Right atrium auricular region (tissue), 2 donors: ENCODE results near the gene NARF. TPM values are rescaled to one million over a fixed set of nuclear protein-coding genes. Genes with fewer than 3 reads are reported as not detected.

Experiments used
- DNase-seq: peaks from one replicate; pipeline ENCODE4 v3.0.0-alpha.2; 2019; ENCODE audit warnings: low spot score
- H3K27ac ChIP-seq, 2 donors: fragments of 200-600 bp; sonication (generic); 1 replicate in 1 of 2; 2 replicates in 1 of 2; pipeline ENCODE4 v1.5.1; 2016 to 2019
- H3K27me3 ChIP-seq, 2 donors: fragments of 200-600 bp; sonication (generic); one replicate each; pipeline versions ENCODE4 v1.5.1 to v1.6.0; 2017 to 2019
- H3K36me3 ChIP-seq: fragments of 200-600 bp; sonication (generic); one replicate; pipeline ENCODE4 v1.5.1; 2016
- H3K4me1 ChIP-seq, 2 donors: fragments of 200-600 bp; sonication (generic); one replicate each; pipeline versions ENCODE4 v1.5.1 to v1.6.0; 2017 to 2019
- H3K4me3 ChIP-seq, 2 donors: fragments of 200-600 bp; sonication (generic); 1 replicate in 1 of 2; 2 replicates in 1 of 2; pipeline ENCODE4 v1.5.1; 2017 to 2019; ENCODE audit warnings: mild to moderate bottlenecking in 1 of 2, moderate library complexity in 1 of 2
- H3K9me3 ChIP-seq, 2 donors: fragments of 200-600 bp; sonication (generic); one replicate each; pipeline ENCODE4 v1.5.1; 2019
- total RNA-seq, 2 donors: library from RNA; depleted of rRNA; stranded (reverse); fragments of >200 nt; gene quantifications; one replicate each; pipeline ENCODE4 v1.1.0, GENCODE V29; 2016
- TF ChIP-seq, protein P1 (sequence below), 2 donors: fragments of 200-600 bp; sonication (generic); IDR thresholded peaks; one replicate each; pipeline ENCODE4 v1.5.1; 2019; ENCODE audit warnings: antibody characterized with exemption in 2 of 2

Gene NARF
- total RNA-seq, 2 donors from 2014 or later: 51.4 to 54.8 TPM

- DNase-seq: no peak
- no peak overlapping the region for H3K27ac ChIP-seq
Observed at GRCh38 chr17:82461827-82462524, 3.4 kb downstream of the NARF start.

GRCh38 chr17:82463391-82463790 is 4.8 kb downstream of the NARF start:
- Histone ChIP-seq H3K4me3 (no peak overlapping the region), H3K36me3 (peaks cover 74% of the 10 kb centered on the region), H3K9me3 (no peaks in the 10 kb centered on the region), H3K4me1 (peaks cover 0 to 25% of the 10 kb centered on the region in 2 donors), H3K27me3 (no peaks in the 10 kb centered on the region), H3K27ac (peak overlapping the region; percentile 55 to 67)
- TF ChIP-seq, protein P1, sequence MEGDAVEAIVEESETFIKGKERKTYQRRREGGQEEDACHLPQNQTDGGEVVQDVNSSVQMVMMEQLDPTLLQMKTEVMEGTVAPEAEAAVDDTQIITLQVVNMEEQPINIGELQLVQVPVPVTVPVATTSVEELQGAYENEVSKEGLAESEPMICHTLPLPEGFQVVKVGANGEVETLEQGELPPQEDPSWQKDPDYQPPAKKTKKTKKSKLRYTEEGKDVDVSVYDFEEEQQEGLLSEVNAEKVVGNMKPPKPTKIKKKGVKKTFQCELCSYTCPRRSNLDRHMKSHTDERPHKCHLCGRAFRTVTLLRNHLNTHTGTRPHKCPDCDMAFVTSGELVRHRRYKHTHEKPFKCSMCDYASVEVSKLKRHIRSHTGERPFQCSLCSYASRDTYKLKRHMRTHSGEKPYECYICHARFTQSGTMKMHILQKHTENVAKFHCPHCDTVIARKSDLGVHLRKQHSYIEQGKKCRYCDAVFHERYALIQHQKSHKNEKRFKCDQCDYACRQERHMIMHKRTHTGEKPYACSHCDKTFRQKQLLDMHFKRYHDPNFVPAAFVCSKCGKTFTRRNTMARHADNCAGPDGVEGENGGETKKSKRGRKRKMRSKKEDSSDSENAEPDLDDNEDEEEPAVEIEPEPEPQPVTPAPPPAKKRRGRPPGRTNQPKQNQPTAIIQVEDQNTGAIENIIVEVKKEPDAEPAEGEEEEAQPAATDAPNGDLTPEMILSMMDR (IDR thresholded peaks at IDR 0.05): no peak
- DNase-seq: no peak

More at GRCh38 chr17:82461827-82462524, 3.4 kb downstream of the NARF start:
- peaks cover 0 to 32% of the 10 kb centered on the region in 2 donors for H3K4me1 ChIP-seq
- H3K9me3 ChIP-seq: no peaks in the 10 kb centered on the region
- TF ChIP-seq, protein P1 (IDR thresholded peaks at IDR 0.05): no peak
- no peak overlapping the region for H3K4me3 ChIP-seq
- no peaks in the 10 kb centered on the region for H3K27me3 ChIP-seq
- peaks cover 61% of the 10 kb centered on the region for H3K36me3 ChIP-seq

DNA sequence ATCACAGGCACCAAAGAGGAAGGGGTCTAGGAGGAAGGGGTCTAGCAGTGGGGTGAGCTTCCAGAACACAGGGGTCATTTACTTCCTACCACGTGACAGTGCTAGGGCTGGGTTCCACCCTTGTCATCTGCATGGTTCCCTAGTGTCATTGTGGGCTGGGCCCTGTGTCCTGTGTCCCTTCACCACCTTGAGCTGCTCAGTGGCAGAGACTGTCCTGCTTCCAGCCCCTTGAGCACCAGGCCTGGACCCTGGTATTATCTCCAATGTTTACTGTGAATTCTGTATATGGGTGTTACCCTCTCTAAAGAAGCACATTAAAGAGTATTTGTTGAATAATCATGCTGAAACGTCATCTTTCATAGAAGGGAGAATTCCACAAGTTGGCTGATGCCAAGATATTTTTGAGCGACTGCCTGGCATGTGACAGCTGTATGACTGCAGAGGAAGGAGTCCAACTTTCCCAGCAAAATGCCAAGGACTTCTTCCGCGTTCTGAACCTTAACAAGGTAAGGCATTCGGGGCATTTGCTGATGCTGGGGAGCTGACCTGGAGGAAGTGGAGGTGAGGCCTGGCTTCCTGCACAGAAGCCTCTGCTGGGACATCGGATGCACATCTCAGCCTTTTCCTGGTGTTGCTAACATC is 5.5 kb downstream of the NARF start:
- no peak for DNase-seq
- no peak overlapping the region for H3K4me3 ChIP-seq
- no peaks in the 10 kb centered on the region for H3K9me3 ChIP-seq
- TF ChIP-seq, protein P1 (IDR thresholded peaks at IDR 0.05): no peak
- no peaks in the 10 kb centered on the region for H3K27me3 ChIP-seq
- H3K36me3 ChIP-seq: peaks cover 80% of the 10 kb centered on the region
- H3K27ac ChIP-seq: peak overlapping the region; percentile 55 to 67
- peaks cover 0 to 25% of the 10 kb centered on the region in 2 donors for H3K4me1 ChIP-seq

DNA sequence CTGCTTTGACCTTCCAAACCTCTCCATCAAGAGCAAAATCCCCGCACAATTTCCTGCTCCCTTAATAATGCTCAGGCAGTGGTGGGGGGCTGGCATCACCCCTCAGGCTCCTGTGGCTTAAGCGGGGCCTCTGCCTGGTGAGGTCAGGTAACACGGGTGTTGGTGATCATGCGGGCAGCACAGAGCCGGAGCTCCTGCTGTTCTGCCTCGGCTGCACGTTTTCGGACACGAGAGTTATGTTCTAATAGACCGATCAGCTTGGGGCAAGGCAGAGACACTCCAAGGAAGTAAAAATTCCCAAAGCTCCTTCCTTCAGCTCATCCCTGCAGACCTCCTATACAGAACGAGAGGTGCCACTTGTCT is 6.0 kb downstream of the NARF start:
- TF ChIP-seq, protein P1 (IDR thresholded peaks at IDR 0.05): no peak
- H3K36me3 ChIP-seq: peaks cover 85% of the 10 kb centered on the region
- DNase-seq: no peak
- no peaks in the 10 kb centered on the region for H3K9me3 ChIP-seq
- H3K27me3 ChIP-seq: no peaks in the 10 kb centered on the region
- peaks cover 0 to 20% of the 10 kb centered on the region in 2 donors for H3K4me1 ChIP-seq
- peak overlapping the region; percentile 55 to 67 for H3K27ac ChIP-seq
- H3K4me3 ChIP-seq: no peak overlapping the region

DNA sequence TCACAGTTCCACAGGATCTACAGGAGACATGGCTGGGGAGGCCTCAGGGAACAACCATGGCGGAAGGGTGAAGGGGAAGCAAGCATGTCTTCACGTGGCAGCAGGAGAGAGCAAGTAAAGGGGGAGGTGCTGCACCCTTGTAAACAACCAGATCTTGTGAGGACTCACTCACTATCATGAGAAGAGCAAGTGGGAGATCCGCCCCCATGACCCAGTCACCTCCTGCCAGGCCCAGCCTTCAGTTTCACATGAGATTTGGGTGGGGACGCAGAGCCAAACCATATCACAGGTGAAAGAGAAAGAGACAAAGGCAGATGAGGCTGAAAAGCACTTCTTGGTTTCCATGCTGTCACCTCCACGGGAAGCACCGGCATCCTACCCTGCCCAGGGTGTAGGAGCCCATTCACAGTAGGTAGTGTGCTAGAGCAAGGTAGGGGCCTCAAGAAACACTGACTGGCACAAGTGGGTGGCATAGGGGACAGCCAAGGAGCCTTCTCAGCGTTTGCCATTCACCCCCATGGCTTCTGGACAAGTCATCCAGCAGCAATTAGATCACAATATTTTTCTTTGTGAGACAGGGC is 6.6 kb downstream of the NARF start:
- peaks cover 0 to 18% of the 10 kb centered on the region in 2 donors for H3K4me1 ChIP-seq
- peaks cover 88% of the 10 kb centered on the region for H3K36me3 ChIP-seq
- peak overlapping the region in 1 of 2 donors; percentile 67 for H3K27ac ChIP-seq
- TF ChIP-seq, protein P1 (IDR thresholded peaks at IDR 0.05): no peak
- H3K27me3 ChIP-seq: no peaks in the 10 kb centered on the region
- no peak overlapping the region for H3K4me3 ChIP-seq
- H3K9me3 ChIP-seq: no peaks in the 10 kb centered on the region
- no peak for DNase-seq
